H1 (cell line): ENCODE measurements around the gene CRYBB1. TPM values are rescaled to one million over a fixed set of nuclear protein-coding genes. Genes with fewer than 3 reads are reported as not detected.
A peak's percentile ranks its signal among the peaks of the same experiment; 100 is the strongest.

ENCODE experiments used
- CTCF ChIA-PET: fragments of 300-600 bp; sonication (Branson Sonifier 250); formaldehyde crosslinking; loops from one replicate; lab custom pipeline; 2021; ENCODE audit not compliant: partially characterized antibody; lab: Charles Lee
- POLR2A ChIA-PET: fragments of 300-600 bp; sonication (Branson Sonifier 250); formaldehyde crosslinking; loops from one replicate; lab custom pipeline; 2021; ENCODE audit warnings: inconsistent platforms; ENCODE audit not compliant: partially characterized antibody; lab: Charles Lee
- DNase-seq, 2 experiments: peaks; one replicate each; pipeline versions ENCODE4 v3.0.0 to v3.0.0-alpha.2; 2010 to 2022; ENCODE audit warnings: low spot score in 2 of 2, low read depth in 1 of 2, mixed read lengths in 1 of 2
- FAIRE-seq: peaks from 2 replicates; lab custom pipeline; 2011; peaks lifted over from hg19 to GRCh38; lab: Jason Lieb, UNC
- H2AFZ ChIP-seq: 2 replicates; pipeline ENCODE4 v1.8.1; 2012; ENCODE audit warnings: low read length, inconsistent platforms
- H2AK5ac ChIP-seq: 2 replicates; pipeline ENCODE4 v1.6.1; 2013; ENCODE audit warnings: low read depth, low read length
- H2BK120ac ChIP-seq: replicated peaks from 2 replicates; pipeline ENCODE3; 2013; ENCODE audit warnings: low read depth, low read length, inconsistent platforms
- H2BK12ac ChIP-seq: 2 replicates; pipeline ENCODE4 v1.6.1; 2013; ENCODE audit warnings: low read depth, low read length
- H2BK15ac ChIP-seq: 2 replicates; pipeline ENCODE4 v1.6.1; 2013; ENCODE audit warnings: low read length
- H2BK20ac ChIP-seq: 2 replicates; pipeline ENCODE4 v1.6.1; 2013; ENCODE audit warnings: low read length
- H2BK5ac ChIP-seq: 2 replicates; pipeline ENCODE4 v1.6.1; 2013; ENCODE audit warnings: low read depth, low read length
- H3K14ac ChIP-seq: 2 replicates; pipeline ENCODE4 v1.6.1; 2013; ENCODE audit warnings: inconsistent platforms; ENCODE audit not compliant: insufficient read length
- H3K18ac ChIP-seq: 2 replicates; pipeline ENCODE4 v1.6.1; 2013; ENCODE audit warnings: low read length; ENCODE audit errors: extremely low read depth
- H3K23ac ChIP-seq: 2 replicates; pipeline ENCODE4 v1.6.1; 2013; ENCODE audit warnings: inconsistent platforms; ENCODE audit not compliant: insufficient read length
- H3K23me2 ChIP-seq: 2 replicates; pipeline ENCODE4 v1.6.1; 2013; ENCODE audit warnings: low read depth, low read length
- H3K27ac ChIP-seq: 2 replicates; pipeline ENCODE4 v1.6.1; 2011; ENCODE audit warnings: low read depth, low read length, inconsistent platforms
- H3K27me3 ChIP-seq, 4 experiments: replicated peaks in 1 of 4; 1 replicate in 1 of 4; 2 replicates in 3 of 4; pipeline versions ENCODE4 v1.6.1 to v1.8.1; 2011 to 2013; ENCODE audit warnings: low read length in 3 of 4, mild to moderate bottlenecking in 3 of 4, inconsistent platforms in 2 of 4, mixed read lengths in 2 of 4, moderate library complexity in 1 of 4; ENCODE audit not compliant: control insufficient read depth in 3 of 4, insufficient read depth in 3 of 4; ENCODE audit errors: extremely low read depth in 1 of 4
- H3K36me3 ChIP-seq, 4 experiments: 2 replicates each; pipeline versions ENCODE4 v1.6.1 to v1.8.1; 2011 to 2013; ENCODE audit warnings: mild to moderate bottlenecking in 4 of 4, low read length in 3 of 4, moderate library complexity in 2 of 4, control low read depth in 1 of 4, inconsistent platforms in 1 of 4; ENCODE audit not compliant: insufficient read depth in 4 of 4, control insufficient read depth in 2 of 4
- H3K4ac ChIP-seq: replicated peaks from 2 replicates; pipeline ENCODE3; 2013; ENCODE audit warnings: low read length, low read depth, mixed read lengths, inconsistent platforms; ENCODE audit not compliant: insufficient read length
- H3K4me1 ChIP-seq, 4 experiments: replicated peaks in 1 of 4; 1 replicate in 1 of 4; 2 replicates in 3 of 4; pipeline versions ENCODE4 v1.6.1 to v1.8.1; 2011 to 2013; ENCODE audit warnings: low read length in 3 of 4, inconsistent platforms in 2 of 4, mixed read lengths in 1 of 4; ENCODE audit not compliant: insufficient read depth in 4 of 4, control insufficient read depth in 3 of 4
- H3K4me2 ChIP-seq, 2 experiments: 2 replicates each; pipeline versions ENCODE4 v1.6.1 to v1.8.1; 2011 to 2013; ENCODE audit warnings: low read depth in 2 of 2, low read length in 2 of 2, control low read depth in 1 of 2, inconsistent platforms in 1 of 2, mild to moderate bottlenecking in 1 of 2; ENCODE audit not compliant: insufficient read depth in 1 of 2
- H3K4me3 ChIP-seq, 4 experiments: fragments of 200-600, 300-600 bp in 1 of 4; sonication (generic), shearing (Covaris generic), sonication (Bioruptor Twin) in 1 of 4; 2 replicates each; pipeline versions ENCODE4 v1.5.1 to v1.8.1; 2011 to 2016; ENCODE audit warnings: low read length in 4 of 4, low read depth in 3 of 4, control low read depth in 2 of 4, inconsistent platforms in 2 of 4, mild to moderate bottlenecking in 2 of 4, mixed read lengths in 1 of 4, moderate library complexity in 1 of 4; ENCODE audit not compliant: insufficient read depth in 2 of 4; ENCODE audit errors: extremely low read depth in 1 of 4
- H3K56ac ChIP-seq: replicated peaks from 2 replicates; pipeline ENCODE3; 2013; ENCODE audit warnings: low read depth, mild to moderate bottlenecking, mixed read lengths, low read length, inconsistent platforms; ENCODE audit not compliant: insufficient read length
- H3K79me1 ChIP-seq: 2 replicates; pipeline ENCODE4 v1.6.1; 2013; ENCODE audit warnings: low read depth, low read length, control low read depth
- H3K79me2 ChIP-seq, 2 experiments: 2 replicates each; pipeline versions ENCODE4 v1.6.1 to v1.8.1; 2012 to 2013; ENCODE audit warnings: low read length in 2 of 2, mild to moderate bottlenecking in 2 of 2, inconsistent platforms in 1 of 2; ENCODE audit not compliant: insufficient read depth in 2 of 2, control insufficient read depth in 1 of 2
- H3K9ac ChIP-seq, 4 experiments: replicated peaks in 1 of 4; 1 replicate in 1 of 4; 2 replicates in 3 of 4; pipeline versions ENCODE4 v1.6.1 to v1.8.1; 2011 to 2013; ENCODE audit warnings: low read depth in 3 of 4, low read length in 3 of 4, control low read depth in 2 of 4, mild to moderate bottlenecking in 2 of 4, moderate library complexity in 2 of 4, inconsistent platforms in 1 of 4; ENCODE audit errors: extremely low read depth in 1 of 4
- H3K9me3 ChIP-seq, 2 experiments: 2 replicates each; pipeline versions ENCODE4 v1.6.1 to v1.8.1; 2012 to 2013; ENCODE audit warnings: mild to moderate bottlenecking in 2 of 2, moderate library complexity in 2 of 2, control low read depth in 1 of 2, inconsistent platforms in 1 of 2, low read depth in 1 of 2, low read length in 1 of 2, mixed read lengths in 1 of 2; ENCODE audit not compliant: insufficient read depth in 2 of 2
- H4K20me1 ChIP-seq, 2 experiments: replicated peaks in 1 of 2; 2 replicates each; pipeline versions ENCODE3 to v1.8.1; 2011 to 2013; ENCODE audit warnings: inconsistent platforms in 2 of 2, low read length in 2 of 2, mild to moderate bottlenecking in 1 of 2; ENCODE audit not compliant: insufficient read depth in 2 of 2, control insufficient read depth in 1 of 2
- H4K5ac ChIP-seq: 2 replicates; pipeline ENCODE4 v1.6.1; 2013; ENCODE audit warnings: low read length, low read depth, mixed read lengths, inconsistent platforms; ENCODE audit not compliant: insufficient read length
- H4K8ac ChIP-seq: 2 replicates; pipeline ENCODE4 v1.8.0; 2013; ENCODE audit warnings: mild to moderate bottlenecking, moderate library complexity, low read length, inconsistent platforms; ENCODE audit not compliant: insufficient read depth; ENCODE audit errors: extremely low read depth
- H4K91ac ChIP-seq: replicated peaks from 2 replicates; pipeline ENCODE3; 2013; ENCODE audit warnings: low read length, mixed read lengths, inconsistent platforms; ENCODE audit not compliant: insufficient read length
- ATF2 ChIP-seq: IDR thresholded peaks from 2 replicates; pipeline ENCODE4 v1.6.1; 2012; ENCODE audit warnings: low read length, inconsistent platforms
- FOSL1 ChIP-seq: IDR thresholded peaks from 2 replicates; pipeline ENCODE4 v1.6.1; 2011; ENCODE audit warnings: mild to moderate bottlenecking, low read depth, low read length, moderate library complexity; ENCODE audit not compliant: insufficient read depth
- KDM4A ChIP-seq: IDR thresholded peaks from one replicate; pipeline ENCODE4 v1.7.1; 2012; ENCODE audit warnings: low read depth, mild to moderate bottlenecking, moderate library complexity, low read length, inconsistent platforms; ENCODE audit not compliant: severe bottlenecking
- POLR2A ChIP-seq, 2 experiments: IDR thresholded peaks; 1 replicate in 1 of 2; 2 replicates in 1 of 2; pipeline ENCODE4 v1.6.1; 2011; ENCODE audit warnings: low read depth in 2 of 2, low read length in 2 of 2, mild to moderate bottlenecking in 2 of 2; ENCODE audit errors: control extremely low read depth in 1 of 2
- RAD21 ChIP-seq, 2 experiments: IDR thresholded peaks in 1 of 2; conservative IDR thresholded peaks in 1 of 2; 2 replicates each; pipeline ENCODE4 v1.6.1; 2011; ENCODE audit warnings: low read depth in 2 of 2, low read length in 2 of 2, improper control_type of control experiment in 1 of 2, inconsistent platforms in 1 of 2, mild to moderate bottlenecking in 1 of 2, moderate library complexity in 1 of 2
- RFX5 ChIP-seq: IDR thresholded peaks from 2 replicates; pipeline ENCODE4 v1.6.1; 2011; ENCODE audit warnings: low read depth, low read length, improper control_type of control experiment, borderline replicate concordance
- RNF2 ChIP-seq: fragments of 200-900, 300-1000 bp; sonication (generic); IDR thresholded peaks from 2 replicates; pipeline ENCODE4 v1.7.1; 2016; ENCODE audit warnings: borderline replicate concordance, low read depth, mild to moderate bottlenecking, antibody characterized with exemption, low read length; ENCODE audit not compliant: poor library complexity, severe bottlenecking; ENCODE audit errors: missing control alignments
- WGBS, 2 experiments: shearing (Covaris generic) in 1 of 2; methylation state at CpG; one replicate each; pipeline versions ENCODE4 v1.1.6 to v1.1.7; 2013 to 2015; ENCODE audit warnings: low lambda C conversion rate in 2 of 2, mixed read lengths in 2 of 2, inconsistent platforms in 1 of 2, low coverage in 1 of 2, missing lambda C conversion rate in 1 of 2; ENCODE audit not compliant: insufficient replicate concordance in 2 of 2, insufficient coverage in 1 of 2, insufficient read length in 1 of 2; ENCODE audit errors: extremely low coverage in 1 of 2, missing lambda C conversion rate in 1 of 2; 5-methylcytosine and 5-hydroxymethylcytosine counted together
- polyA plus RNA-seq, 7 experiments: library from polyadenylated mRNA; depleted of rRNA in 3 of 7; stranded (reverse) in 5 of 7; unstranded in 2 of 7; fragments of >200 nt in 5 of 7; fragments of 200-250 nt in 2 of 7; gene quantifications; 1 replicate in 5 of 7; 2 replicates in 1 of 7; 4 replicates in 1 of 7; pipeline versions ENCODE4 v1.2.1 to v1.2.3, GENCODE V29; 2011 to 2013; ENCODE audit warnings: missing spikeins in 2 of 7, mixed read lengths in 2 of 7
- total RNA-seq: library from RNA; stranded (reverse); fragmentation: NEBNext Ultra II Directional; extraction: Animal tissue kit (Norgen Biotek cat#: 25700); gene quantifications from 2 replicates; pipeline ENCODE4 v1.2.1, GENCODE V29; 2021

Gene CRYBB1
- total and polyA plus RNA-seq, 2 of the 8 experiments (the other 6 are each of a cell fraction or from before 2014, with no cell fraction given), result 1.7 to 6.0 TPM

- peak overlapping the region; percentile 91 for H2BK12ac ChIP-seq
- H3K27ac ChIP-seq, result peak overlapping the region; percentile 73
- no peak overlapping the region for H4K8ac ChIP-seq
- 0 out of 2 replicates have a peak, but pooled peaks cover 2% of the 10 kb centered on the region for H3K79me1 ChIP-seq
- no peaks in the 10 kb centered on the region for H4K20me1 ChIP-seq
- peak overlapping the region; percentile 96 for H2BK20ac ChIP-seq
- no peaks in the 10 kb centered on the region for H3K27me3 ChIP-seq
- H3K9me3 ChIP-seq, result no peaks in the 10 kb centered on the region
- peak overlapping the region; percentile 99 for H3K4ac ChIP-seq
- 0 out of 2 replicates have a peak overlapping the region, but pooled peaks have one; percentile 8 for H2AFZ ChIP-seq
- peak overlapping the region; percentile 50; the same call in 1 of the 2 replicates for H2BK15ac ChIP-seq
- H3K56ac ChIP-seq, result peak overlapping the region; percentile 27
- WGBS, 2 experiments, result 10% methylated on average over 8 of the region's 8 CpGs; no CpG with 5 or more reads in 1 of the 2 experiments
- FAIRE-seq (no peak), DNase-seq (peak in 1 of 2 experiments; percentile 64)
- peak overlapping the region in 1 of 4 experiments; percentile 36; a peak in 3 of 8 replicates for H3K4me3 ChIP-seq
- H3K14ac ChIP-seq, result no peak overlapping the region
- no peaks in the 10 kb centered on the region for H3K36me3 ChIP-seq
- ChIA-PET CTCF (interaction anchor here (0.7 to 2.2 kb wide), 5 partner anchors 14 to 1670 kb away, joined by 3 to 9 read pairs (median 4); no protein-coding TSS in a partner anchor), POLR2A (interaction anchor here (0.5 to 2.3 kb wide), 15 partner anchors 9 to 130 kb away, joined by 3 to 9 read pairs (median 3); partner anchors contain the start of gene TFIP11)
- H2AK5ac ChIP-seq, result peak overlapping the region; percentile 98
- peaks cover 12 to 54% (median 37%) of the 10 kb centered on the region in 4 experiments for H3K4me1 ChIP-seq
- H3K23me2 ChIP-seq, result peaks cover 9% of the 10 kb centered on the region; the same call in 1 of the 2 replicates
- H3K4me2 ChIP-seq, result peak overlapping the region; percentile 43 to 57
- H3K9ac ChIP-seq, result 0 out of 7 replicates have a peak overlapping the region, but pooled peaks of 1 of the 4 experiments have one; percentile 6
- H3K18ac ChIP-seq, result peak overlapping the region; percentile 76
- peak overlapping the region; percentile 98 for H2BK120ac ChIP-seq
- H4K91ac ChIP-seq, result peak overlapping the region; percentile 89
- no peaks in the 10 kb centered on the region for H3K79me2 ChIP-seq
- H3K23ac ChIP-seq, result no peak overlapping the region
- peak overlapping the region; percentile 98 for H2BK5ac ChIP-seq
- peak overlapping the region; percentile 24 for H4K5ac ChIP-seq
- TF ChIP-seq POLR2A (IDR thresholded peaks at IDR 0.05; ENCODE audit: control extremely low read depth in 1 of 2, low read depth in 2 of 2, low read length in 2 of 2) (peak; percentile 18 to 59), FOSL1 (no peak), RAD21 (IDR thresholded peaks at IDR 0.05 in 1 of 2, conservative IDR thresholded peaks at IDR 0.05 in 1 of 2; ENCODE audit: low read depth in 2 of 2, low read length in 2 of 2) (0 out of 4 replicates have a peak, but pooled peaks of 1 of the 2 experiments have one; percentile 10), ATF2 (no peak), RFX5 (no peak), RNF2 (no peak), KDM4A (no peak)
Measured at GRCh38 chr22:26642465-26643417, 24.9 kb upstream of the CRYBB1 start.
